ENCODE measurements around the gene KIF4B.

DNA sequence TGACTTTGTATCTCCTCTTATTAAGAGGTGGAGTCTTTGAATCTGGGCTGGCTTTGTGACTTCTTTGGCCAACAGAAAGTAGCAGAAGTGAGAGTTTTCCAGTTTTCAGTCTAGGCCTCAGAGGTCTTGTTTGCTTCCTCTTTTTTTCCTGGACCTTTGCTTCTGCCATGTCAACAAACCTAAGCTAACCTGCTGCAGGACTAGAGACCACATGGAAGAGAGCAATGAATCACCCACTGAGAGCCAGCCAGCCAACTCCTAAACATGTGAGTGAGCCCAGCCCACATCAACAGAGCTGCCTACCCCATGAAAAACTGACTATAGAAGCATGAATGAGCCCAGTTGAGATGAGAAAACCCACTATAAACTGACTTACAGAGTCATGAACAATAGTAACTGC lies 42.8 kb upstream of the KIF4B start:
- TF ChIP-seq POLR2A (IDR thresholded peaks at IDR 0.05): no peak
- TF ChIP-seq, protein P1, sequence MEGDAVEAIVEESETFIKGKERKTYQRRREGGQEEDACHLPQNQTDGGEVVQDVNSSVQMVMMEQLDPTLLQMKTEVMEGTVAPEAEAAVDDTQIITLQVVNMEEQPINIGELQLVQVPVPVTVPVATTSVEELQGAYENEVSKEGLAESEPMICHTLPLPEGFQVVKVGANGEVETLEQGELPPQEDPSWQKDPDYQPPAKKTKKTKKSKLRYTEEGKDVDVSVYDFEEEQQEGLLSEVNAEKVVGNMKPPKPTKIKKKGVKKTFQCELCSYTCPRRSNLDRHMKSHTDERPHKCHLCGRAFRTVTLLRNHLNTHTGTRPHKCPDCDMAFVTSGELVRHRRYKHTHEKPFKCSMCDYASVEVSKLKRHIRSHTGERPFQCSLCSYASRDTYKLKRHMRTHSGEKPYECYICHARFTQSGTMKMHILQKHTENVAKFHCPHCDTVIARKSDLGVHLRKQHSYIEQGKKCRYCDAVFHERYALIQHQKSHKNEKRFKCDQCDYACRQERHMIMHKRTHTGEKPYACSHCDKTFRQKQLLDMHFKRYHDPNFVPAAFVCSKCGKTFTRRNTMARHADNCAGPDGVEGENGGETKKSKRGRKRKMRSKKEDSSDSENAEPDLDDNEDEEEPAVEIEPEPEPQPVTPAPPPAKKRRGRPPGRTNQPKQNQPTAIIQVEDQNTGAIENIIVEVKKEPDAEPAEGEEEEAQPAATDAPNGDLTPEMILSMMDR (IDR thresholded peaks at IDR 0.05): no peak
